HG03095 (cell line): Measurements from ENCODE around the gene ACBD4.

ENCODE experiments used
- ATAC-seq: cut with Tn5 transposase; IDR thresholded peaks from one replicate; pipeline ENCODE4 v1.9.1; 2021; ENCODE audit warnings: moderate library complexity; ENCODE audit not compliant: unreplicated experiment

Gene ACBD4

DNA sequence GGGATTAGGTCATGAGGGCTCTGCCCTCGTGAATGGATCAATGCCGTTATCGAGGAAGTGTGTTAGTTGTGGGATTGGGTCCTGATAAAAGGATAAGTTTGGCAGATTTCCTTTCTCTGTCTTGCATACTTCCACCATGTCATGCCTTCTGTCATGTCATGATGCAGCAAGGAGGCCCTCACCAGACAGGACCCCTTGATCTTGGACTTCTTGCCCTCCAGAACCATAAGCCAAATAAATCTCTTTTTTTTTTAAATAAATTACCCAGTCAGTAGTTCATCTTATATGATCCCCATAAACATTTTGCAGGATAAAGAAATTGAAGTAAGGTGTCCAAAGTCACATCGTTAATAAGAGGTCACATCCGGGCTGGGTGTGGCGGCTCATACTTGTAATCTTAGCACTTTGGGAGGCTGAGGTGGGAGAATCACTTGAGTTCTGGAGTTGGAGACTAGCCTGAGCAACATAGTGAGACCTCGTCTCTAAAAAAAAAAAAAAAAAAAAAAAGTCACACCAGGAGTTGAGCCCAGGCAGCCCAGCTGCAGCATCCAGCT, 51.4 kb downstream of the ACBD4 start:
- no peak for ATAC-seq

DNA sequence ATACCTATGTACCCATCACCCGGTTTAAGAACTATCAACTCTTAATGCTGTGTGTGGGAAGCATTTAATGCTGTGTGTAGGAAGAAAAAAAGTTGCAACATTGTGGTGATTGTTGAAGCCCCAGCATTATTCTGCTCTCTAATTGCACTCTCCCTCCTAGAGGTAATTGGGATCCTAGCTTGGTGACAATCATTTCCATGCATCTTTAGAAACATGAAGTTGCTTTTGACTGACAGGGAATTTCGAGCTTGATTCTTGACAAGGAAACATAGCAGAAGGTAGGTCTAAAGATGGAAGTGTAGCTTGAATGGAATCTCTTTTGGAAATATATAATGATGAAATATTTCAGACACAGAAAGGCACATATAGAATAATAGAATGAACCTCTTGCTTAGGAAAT, 53.5 kb downstream of the ACBD4 start:
- ATAC-seq = no peak

DNA sequence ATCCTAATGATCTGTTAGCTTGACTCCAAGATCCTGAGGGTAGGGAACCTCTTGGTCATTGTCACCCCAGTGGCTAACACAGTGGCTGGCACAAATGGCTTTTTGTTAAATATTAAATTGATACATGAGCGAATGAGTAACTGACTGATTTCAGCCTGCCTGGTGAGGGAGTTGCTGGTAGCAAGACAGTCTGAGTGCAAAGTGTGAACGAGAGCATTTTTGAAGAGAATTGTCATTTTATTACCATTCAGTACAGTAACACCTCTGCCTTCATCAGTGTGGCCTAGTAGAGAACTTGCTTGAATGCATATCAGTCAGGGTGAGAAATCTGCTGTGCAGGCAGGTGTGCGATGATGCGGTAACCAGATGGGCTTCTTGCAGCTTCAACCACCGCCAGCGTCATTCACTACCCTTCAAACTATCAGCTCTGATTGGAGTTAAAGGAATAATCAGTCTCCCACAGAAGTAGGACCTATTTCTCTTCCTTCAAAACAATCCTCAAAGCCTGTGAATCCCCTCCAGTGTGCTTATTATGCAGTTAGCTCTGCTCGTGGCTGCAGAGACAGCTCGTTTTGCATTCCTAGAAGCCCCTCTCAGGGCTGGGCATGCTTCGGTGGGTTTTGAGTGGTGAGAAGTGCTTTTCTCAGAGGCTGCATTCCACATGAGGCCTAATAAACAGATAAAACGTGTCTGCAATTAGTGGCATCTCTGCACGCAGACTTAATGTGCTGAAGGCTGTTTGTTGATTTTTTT, 55.2 kb downstream of the ACBD4 start:
- ATAC-seq = no peak
